Jurkat, Clone E6-1 (cell line): ENCODE data around the gene SAMD7.

ENCODE experiments used
- DNase-seq: peaks from one replicate; pipeline ENCODE4 v3.0.0-alpha.2; 2011; ENCODE audit warnings: low read depth, low spot score
- H3K4me3 ChIP-seq: 2 replicates; pipeline ENCODE4 v1.5.1; 2011; ENCODE audit warnings: mild to moderate bottlenecking, low read length, control low read depth, moderate library complexity

SAMD7 gene

DNA sequence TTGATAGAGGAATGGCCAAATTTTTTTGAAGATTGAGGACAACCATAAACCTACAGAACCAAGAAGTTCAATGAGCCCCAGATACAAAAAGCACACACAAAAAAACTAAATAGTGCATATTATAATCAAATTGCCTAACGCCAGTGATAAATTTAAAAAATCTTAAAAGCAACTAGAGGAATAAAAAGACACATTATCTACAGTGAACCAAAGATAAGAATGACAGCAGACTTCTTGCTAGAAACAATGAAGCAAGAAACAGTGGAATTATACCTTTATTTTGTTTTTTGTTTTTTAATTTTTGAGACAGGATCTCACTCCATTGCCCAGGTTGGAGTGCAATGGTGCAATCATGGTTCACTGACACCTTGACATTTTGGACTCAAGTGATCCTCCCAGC lies 9.9 kb upstream of the SAMD7 start:
- H3K4me3 ChIP-seq = no peak overlapping the region
- no peak for DNase-seq

DNA sequence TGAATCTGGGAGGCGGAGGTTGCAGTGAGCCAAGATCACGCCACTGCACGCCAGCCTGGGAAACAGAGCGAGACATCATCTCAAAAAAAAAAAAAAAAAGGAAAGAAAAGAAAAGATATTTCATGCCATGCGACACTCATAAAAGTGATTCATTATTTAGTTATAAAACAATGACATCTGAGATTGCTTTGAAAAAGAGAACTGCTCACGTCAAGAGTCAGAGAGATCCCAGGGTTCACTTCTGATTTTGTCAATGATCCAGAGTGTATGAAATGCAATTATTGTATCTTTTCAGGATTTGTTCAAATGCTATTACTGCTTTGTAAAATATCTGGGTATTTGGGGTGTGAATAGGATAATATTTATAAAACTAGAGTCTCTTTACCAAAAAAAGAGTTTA lies 6.0 kb upstream of the SAMD7 start:
- DNase-seq = no peak
- H3K4me3 ChIP-seq = no peak overlapping the region

- no peak for DNase-seq
- no peak overlapping the region for H3K4me3 ChIP-seq
Observed at GRCh38 chr3:169907476-169907875, 3.9 kb upstream of the SAMD7 start.

GRCh38 chr3:169907944-169908343 lies 3.4 kb upstream of the SAMD7 start:
- H3K4me3 ChIP-seq = no peak overlapping the region
- no peak for DNase-seq

GRCh38 chr3:169913323-169913722 lies 2.0 kb downstream of the SAMD7 start:
- no peak for DNase-seq
- H3K4me3 ChIP-seq = no peak overlapping the region

DNA sequence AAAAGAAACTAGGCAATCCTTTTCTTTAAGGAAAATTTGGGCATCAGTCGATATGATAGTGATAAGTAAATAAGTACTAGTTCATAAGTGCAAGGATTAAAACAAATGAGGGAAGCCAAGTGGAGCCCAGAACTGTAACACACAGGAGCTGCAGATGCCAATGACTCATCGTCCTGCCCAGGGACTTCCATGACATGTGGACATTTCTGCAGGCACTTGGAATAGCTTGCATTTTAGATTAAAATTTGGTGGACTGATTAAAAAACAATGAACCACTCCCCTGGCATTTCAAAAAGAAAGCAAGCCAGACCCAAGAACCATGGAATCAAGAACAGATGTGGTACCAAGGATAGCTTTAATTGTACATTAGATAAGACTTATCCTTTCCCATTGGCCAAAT lies 2.9 kb downstream of the SAMD7 start:
- no peak for DNase-seq
- no peak overlapping the region for H3K4me3 ChIP-seq

GRCh38 chr3:169923189-169923588 lies 11.8 kb downstream of the SAMD7 start:
- no peak overlapping the region for H3K4me3 ChIP-seq
- DNase-seq = no peak

DNA sequence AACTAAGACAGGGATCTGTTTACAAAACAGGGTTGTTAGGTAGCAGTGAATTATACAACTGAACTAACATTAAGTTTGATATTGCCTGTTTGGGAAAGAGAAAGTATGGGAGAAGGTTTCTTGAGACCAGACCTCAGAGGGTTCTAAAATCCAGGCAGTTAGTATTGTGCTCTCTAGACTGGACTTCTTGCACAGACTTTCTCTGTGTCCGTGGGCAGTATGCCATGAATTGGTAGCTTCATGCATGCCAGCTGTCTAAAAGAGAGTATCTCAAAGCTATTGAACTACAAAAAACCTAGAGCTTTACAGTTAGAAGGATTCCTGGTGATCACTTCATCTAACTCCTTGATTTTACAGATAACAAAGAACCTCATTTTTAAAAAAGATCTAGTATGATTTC lies 12.5 kb downstream of the SAMD7 start:
- no peak overlapping the region for H3K4me3 ChIP-seq

GRCh38 chr3:169929830-169930519 lies 18.6 kb downstream of the SAMD7 start:
- no peak overlapping the region for H3K4me3 ChIP-seq
- peak; percentile 31 for DNase-seq

More for the DNA sequence above, 12.5 kb downstream of the SAMD7 start:
- DNase-seq = no peak

GRCh38 chr3:169930843-169931242 lies 19.5 kb downstream of the SAMD7 start:
- H3K4me3 ChIP-seq = no peak overlapping the region
- no peak for DNase-seq

GRCh38 chr3:169931747-169932520 lies 20.6 kb downstream of the SAMD7 start:
- no peak overlapping the region for H3K4me3 ChIP-seq
- no peak for DNase-seq

DNA sequence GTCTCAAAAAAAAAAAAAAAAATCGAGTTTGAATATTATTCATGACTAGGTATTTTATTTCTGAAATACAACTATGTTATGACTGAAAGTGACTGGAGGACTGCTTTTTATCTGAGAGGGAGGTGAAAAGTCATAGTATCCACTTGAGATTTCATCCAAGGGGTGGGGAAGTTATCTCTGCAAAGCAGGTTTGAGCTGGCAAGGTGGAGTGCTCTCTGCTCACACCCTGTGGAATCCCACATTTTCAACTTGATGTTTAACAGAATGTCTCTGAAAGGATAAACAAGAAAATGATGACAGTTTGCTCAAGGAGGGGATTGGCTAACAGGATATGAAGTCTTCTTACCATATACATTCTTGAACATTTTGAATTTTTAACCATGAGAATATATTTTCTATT lies 27.9 kb downstream of the SAMD7 start:
- DNase-seq = no peak
- no peak overlapping the region for H3K4me3 ChIP-seq

- DNase-seq = no peak
- H3K4me3 ChIP-seq = no peak overlapping the region
Observed at GRCh38 chr3:169939751-169940150, 28.4 kb downstream of the SAMD7 start.

DNA sequence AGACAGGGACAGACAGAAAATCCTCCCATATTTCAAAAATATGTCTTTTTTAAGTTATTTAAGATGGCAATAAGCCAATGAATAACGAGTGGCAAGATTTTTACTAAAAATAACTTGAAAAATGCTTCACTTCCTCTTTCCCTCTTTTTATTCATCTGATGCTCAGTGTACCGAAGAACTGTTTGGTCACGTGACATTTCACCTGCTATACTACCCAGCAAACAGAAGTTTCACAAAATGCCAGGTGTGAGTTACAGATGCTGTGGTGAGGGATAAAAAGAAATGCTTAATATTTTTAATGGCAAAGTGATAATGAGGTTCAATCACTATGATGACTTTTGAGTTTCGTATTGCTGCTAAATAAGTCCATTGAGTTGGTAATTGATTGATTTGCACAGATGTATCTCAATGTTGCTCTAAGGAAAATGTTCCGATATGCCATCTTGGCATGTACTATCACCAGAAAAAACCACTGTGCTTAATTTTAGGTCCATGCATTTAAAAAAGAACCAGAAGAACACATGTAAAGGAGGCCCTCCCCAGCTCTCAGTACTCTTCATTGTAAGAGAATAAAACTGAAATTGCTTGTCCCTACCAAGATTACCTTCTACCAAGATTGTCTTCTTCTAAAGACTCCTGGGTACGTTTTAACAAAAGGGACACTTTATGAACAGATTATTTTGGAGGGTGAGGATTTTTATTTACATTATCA lies 29.3 kb downstream of the SAMD7 start:
- no peak overlapping the region for H3K4me3 ChIP-seq
- DNase-seq = no peak

GRCh38 chr3:169945313-169945712 lies 33.9 kb downstream of the SAMD7 start:
- DNase-seq = no peak
- no peak overlapping the region for H3K4me3 ChIP-seq

DNA sequence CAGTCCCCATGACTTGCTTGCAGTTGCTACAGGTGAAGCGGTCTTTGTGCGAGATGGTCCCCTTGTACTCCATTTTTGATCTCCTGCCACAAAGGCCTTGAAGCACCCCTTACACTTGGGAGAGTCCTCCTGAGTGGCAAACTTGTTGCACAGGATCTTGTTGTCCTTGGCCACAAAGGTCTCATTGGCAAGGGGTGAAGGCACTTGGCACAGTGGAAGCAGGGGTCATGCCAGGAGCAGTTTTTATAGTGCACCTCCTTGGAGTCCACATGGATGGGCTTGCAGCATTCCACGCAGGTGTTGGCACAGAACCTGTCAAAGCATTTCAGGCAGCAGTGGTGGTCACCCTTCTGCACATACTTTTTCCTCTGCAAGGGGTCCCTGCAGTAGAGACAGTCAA lies 35.0 kb downstream of the SAMD7 start:
- no peak overlapping the region for H3K4me3 ChIP-seq
- no peak for DNase-seq

DNA sequence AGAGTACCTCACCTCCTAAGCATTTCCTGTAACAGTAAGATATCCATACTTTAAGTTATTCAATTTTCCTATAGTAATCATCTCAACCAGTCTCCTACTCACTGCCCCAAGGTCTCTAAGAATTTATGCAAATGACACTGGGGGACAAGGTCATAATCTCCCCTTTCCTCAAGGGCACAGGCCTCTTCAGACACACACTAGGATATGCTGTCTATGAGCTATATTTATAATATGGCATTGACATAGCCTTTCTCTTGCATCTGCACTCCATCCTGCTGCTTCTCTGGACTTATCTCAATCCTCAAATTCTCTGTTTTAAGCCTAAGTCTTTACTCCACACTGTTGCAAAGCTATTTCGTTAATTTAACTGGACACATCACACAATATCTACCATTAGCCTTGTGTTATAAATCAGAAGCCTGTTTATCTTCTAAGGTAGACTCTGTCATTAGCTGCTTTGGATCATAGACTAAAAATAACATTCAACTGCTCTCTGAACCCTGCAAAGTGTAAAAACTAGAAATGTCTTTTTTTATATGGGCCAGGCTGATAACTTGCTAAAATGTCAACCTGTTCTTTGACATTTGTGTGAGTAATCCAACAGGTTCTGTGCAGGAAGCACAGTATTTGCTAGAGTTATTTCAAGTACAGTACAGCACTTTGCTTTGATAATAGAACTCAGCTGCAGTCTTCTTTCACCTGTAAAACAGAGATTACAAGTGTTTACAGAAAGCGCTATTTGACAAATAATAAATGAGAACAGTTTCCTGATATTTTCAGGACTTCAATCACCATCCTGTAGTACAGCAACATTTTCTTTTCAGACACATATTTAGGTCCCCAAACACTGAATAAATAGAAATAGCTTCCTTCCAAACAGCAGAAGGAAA lies 37.4 kb downstream of the SAMD7 start:
- no peak overlapping the region for H3K4me3 ChIP-seq
- no peak for DNase-seq

DNA sequence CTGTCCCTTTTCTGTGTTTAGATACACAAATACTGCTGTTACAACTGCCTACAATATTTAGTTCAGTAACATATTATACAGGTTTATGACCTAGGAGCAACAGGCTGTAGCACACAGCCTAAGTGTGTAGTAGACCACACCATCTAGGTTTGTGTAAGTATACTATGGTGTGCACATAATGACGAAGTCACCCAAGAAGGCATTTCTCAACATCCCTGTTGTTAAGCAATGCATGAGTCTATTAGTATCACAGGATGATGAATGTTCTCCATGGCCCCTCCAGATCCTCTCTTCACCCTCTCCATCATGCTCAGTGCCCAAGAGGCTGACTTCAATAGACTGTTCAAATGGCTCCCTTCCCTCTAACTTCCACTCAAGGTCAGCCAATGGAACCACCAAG lies 40.7 kb downstream of the SAMD7 start:
- DNase-seq = no peak
- no peak overlapping the region for H3K4me3 ChIP-seq

DNA sequence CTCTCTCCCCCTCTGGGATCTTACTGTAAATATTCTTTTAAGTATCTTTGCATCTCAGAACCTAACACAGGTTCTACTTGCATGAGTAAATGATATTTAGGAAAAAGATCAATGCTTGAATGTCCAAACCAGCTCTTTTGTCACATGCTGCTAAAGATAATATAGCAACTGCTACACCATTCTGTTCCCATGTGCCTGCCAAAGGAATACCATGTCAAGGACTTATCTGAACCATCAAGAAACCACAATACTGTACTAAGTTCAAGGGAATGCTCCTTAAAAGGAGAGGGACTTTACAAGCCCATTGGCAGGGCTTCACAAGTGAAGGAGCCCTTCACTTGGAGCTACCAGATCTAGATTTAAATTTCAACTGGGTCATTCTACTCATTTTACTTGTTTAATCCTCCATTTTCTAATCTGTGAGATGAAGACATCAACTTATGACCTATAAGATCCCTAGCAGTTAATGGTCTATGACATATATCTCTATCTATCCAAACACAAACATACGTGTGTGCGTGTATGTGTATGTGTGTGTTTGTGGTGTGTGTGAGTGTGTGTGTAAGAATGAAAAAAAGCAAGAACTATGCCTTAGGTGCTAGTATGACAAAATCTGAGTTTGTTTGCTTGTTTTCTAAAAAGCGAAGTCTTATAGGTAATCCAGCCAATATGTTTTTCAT lies 42.2 kb downstream of the SAMD7 start:
- DNase-seq = no peak
- H3K4me3 ChIP-seq = no peak overlapping the region
